Endodermal cell (in vitro differentiated cells): ENCODE data around the gene TCF12. TPM values are rescaled to one million over a fixed set of nuclear protein-coding genes. Genes with fewer than 3 reads are reported as not detected.

Experiments used
- DNase-seq: peaks from one replicate; pipeline ENCODE4 v3.0.0-alpha.2; 2017
- H3K27ac ChIP-seq: 2 replicates; pipeline ENCODE4 v1.5.1; 2013; ENCODE audit warnings: mild to moderate bottlenecking, low read depth, low read length, moderate library complexity
- H3K27me3 ChIP-seq: 2 replicates; pipeline ENCODE4 v1.6.1; 2013; ENCODE audit warnings: mild to moderate bottlenecking, low read length, moderate library complexity; ENCODE audit not compliant: insufficient read depth, control insufficient read depth, poor library complexity, severe bottlenecking
- H3K36me3 ChIP-seq: 2 replicates; pipeline ENCODE4 v1.7.0; 2013; ENCODE audit warnings: mild to moderate bottlenecking, low read length, moderate library complexity; ENCODE audit not compliant: control insufficient read depth, insufficient read depth
- H3K4me1 ChIP-seq: one replicate; pipeline ENCODE4 v1.7.0; 2013; ENCODE audit warnings: low read length; ENCODE audit not compliant: control insufficient read depth, insufficient read depth
- H3K4me3 ChIP-seq: 2 replicates; pipeline ENCODE4 v1.5.1; 2013; ENCODE audit warnings: mild to moderate bottlenecking, low read length, moderate library complexity
- H3K9ac ChIP-seq: 2 replicates; pipeline ENCODE4 v1.6.1; 2013; ENCODE audit warnings: mild to moderate bottlenecking, low read length, moderate library complexity; ENCODE audit not compliant: poor library complexity, severe bottlenecking; ENCODE audit errors: extremely low read depth
- H3K9me3 ChIP-seq: 2 replicates; pipeline ENCODE4 v1.6.1; 2013; ENCODE audit warnings: mild to moderate bottlenecking, low read length, moderate library complexity; ENCODE audit not compliant: control insufficient read depth
- H3K27ac Mint-ChIP-seq: 2 replicates; pipeline ENCODE4 v1.8.0; 2020; ENCODE audit warnings: mixed read lengths
- H3K27me3 Mint-ChIP-seq: 2 replicates; pipeline ENCODE4 v1.8.0; 2021; ENCODE audit warnings: mild to moderate bottlenecking, mixed read lengths; ENCODE audit not compliant: insufficient read depth
- H3K36me3 Mint-ChIP-seq: 2 replicates; pipeline ENCODE4 v1.8.0; 2020; ENCODE audit warnings: low read depth, mixed read lengths
- H3K4me1 Mint-ChIP-seq: 2 replicates; pipeline ENCODE4 v1.8.0; 2020; ENCODE audit warnings: mixed read lengths
- H3K4me3 Mint-ChIP-seq: 2 replicates; pipeline ENCODE4 v1.8.0; 2020; ENCODE audit warnings: mild to moderate bottlenecking, moderate library complexity, mixed read lengths
- H3K9me3 Mint-ChIP-seq: 2 replicates; pipeline ENCODE4 v1.8.0; 2020; ENCODE audit warnings: mild to moderate bottlenecking, mixed read lengths
- WGBS, 2 experiments: methylation state at CpG; one replicate each; pipeline versions ENCODE4 v1.1.5 to v1.1.7; 2013; ENCODE audit warnings: missing lambda C conversion rate in 2 of 2, mixed read lengths in 1 of 2; ENCODE audit not compliant: insufficient coverage in 1 of 2, insufficient read length in 1 of 2; 5-methylcytosine and 5-hydroxymethylcytosine counted together
- total RNA-seq, 2 donors: library from RNA; stranded (reverse); fragmentation: NEBNext Ultra II Directional in 1 of 2; extraction: Animal tissue kit (Norgen Biotek cat#: 25700) in 1 of 2; gene quantifications; 2 replicates in 1 of 2; 3 replicates in 1 of 2; pipeline ENCODE4 v1.2.1, GENCODE V29; 2021
- TF ChIP-seq, protein P1 (sequence below): fragments of 200-600 bp; sonication (generic); conservative IDR thresholded peaks from 2 replicates; pipeline ENCODE4 v1.5.0; 2021; ENCODE audit warnings: antibody characterized with exemption, mild to moderate bottlenecking

TCF12 gene
- total RNA-seq, 2 donors from 2014 or later, result 103 to 121 TPM

DNA sequence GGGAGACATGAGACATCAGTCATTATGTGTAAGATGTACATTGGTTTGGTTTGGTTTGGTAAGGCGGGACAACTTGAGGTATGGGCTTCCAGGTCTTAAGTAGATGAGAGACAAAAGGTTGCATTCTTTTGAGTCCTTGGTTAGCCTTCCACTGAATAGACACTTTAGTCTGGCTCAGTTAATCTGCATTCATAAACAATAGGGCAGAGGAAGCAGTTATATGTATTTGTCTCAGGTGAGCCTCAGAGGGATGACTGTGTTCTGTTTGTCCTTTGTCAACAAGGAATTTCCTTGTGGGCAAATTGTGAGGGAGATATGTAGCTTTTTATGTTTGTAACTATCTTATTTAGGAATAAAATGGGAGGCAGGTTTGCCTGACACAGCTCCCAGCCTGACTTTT lies 50.4 kb downstream of the TCF12 start:
- Mint-ChIP-seq H3K4me3 (no peak overlapping the region), H3K36me3 (no peaks in the 10 kb centered on the region), H3K27me3 (no peaks in the 10 kb centered on the region), H3K4me1 (peaks cover 41% of the 10 kb centered on the region), H3K9me3 (no peaks in the 10 kb centered on the region), H3K27ac (no peak overlapping the region)
- H3K36me3 ChIP-seq, result no peaks in the 10 kb centered on the region
- H3K4me3 ChIP-seq, result no peak overlapping the region
- no peak for DNase-seq
- H3K4me1 ChIP-seq, result peaks cover 12% of the 10 kb centered on the region
- H3K9me3 ChIP-seq, result no peaks in the 10 kb centered on the region
- 88 to 100% methylated on average over 1 of the region's 1 CpG for WGBS, 2 experiments
- H3K9ac ChIP-seq, result no peak overlapping the region
- TF ChIP-seq, protein P1, sequence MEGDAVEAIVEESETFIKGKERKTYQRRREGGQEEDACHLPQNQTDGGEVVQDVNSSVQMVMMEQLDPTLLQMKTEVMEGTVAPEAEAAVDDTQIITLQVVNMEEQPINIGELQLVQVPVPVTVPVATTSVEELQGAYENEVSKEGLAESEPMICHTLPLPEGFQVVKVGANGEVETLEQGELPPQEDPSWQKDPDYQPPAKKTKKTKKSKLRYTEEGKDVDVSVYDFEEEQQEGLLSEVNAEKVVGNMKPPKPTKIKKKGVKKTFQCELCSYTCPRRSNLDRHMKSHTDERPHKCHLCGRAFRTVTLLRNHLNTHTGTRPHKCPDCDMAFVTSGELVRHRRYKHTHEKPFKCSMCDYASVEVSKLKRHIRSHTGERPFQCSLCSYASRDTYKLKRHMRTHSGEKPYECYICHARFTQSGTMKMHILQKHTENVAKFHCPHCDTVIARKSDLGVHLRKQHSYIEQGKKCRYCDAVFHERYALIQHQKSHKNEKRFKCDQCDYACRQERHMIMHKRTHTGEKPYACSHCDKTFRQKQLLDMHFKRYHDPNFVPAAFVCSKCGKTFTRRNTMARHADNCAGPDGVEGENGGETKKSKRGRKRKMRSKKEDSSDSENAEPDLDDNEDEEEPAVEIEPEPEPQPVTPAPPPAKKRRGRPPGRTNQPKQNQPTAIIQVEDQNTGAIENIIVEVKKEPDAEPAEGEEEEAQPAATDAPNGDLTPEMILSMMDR, result no peak
- no peak overlapping the region for H3K27ac ChIP-seq
- no peaks in the 10 kb centered on the region for H3K27me3 ChIP-seq

DNA sequence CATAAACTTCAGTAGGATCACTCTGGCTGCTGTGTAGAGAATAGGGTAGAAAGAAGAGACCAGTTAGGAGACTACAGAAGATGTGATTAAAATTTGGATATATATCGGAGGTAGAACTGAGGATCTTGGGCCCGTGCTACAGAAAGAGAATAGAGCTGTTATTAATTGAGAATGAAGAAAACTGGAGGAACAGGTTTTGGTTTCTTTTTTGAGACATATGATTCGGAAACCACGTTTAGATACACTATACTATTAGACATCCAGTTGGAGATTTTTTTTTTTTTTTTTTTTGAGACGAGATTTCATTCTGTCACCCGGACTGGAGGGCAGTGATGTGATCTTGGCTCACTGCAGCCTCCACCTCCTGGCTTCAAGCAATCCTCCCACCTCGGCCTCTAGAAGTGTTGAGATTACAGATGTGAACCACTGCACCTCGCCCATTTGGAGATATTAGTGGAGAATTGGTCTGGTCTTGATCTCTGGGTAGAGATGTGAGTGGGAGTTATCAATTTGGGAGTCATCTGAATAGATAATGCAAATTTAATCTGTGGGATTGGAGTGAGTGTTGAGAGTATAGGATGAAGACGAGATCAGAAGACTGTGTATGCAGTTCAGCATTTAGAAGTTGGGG lies 50.9 kb downstream of the TCF12 start:
- Histone ChIP-seq H3K4me3 (no peak overlapping the region), H3K36me3 (no peaks in the 10 kb centered on the region), H3K27me3 (no peaks in the 10 kb centered on the region), H3K9ac (no peak overlapping the region), H3K27ac (no peak overlapping the region), H3K4me1 (peaks cover 13% of the 10 kb centered on the region), H3K9me3 (no peaks in the 10 kb centered on the region)
- no peak for DNase-seq
- H3K36me3 Mint-ChIP-seq, result no peaks in the 10 kb centered on the region
- no peaks in the 10 kb centered on the region for H3K9me3 Mint-ChIP-seq
- H3K27me3 Mint-ChIP-seq, result no peaks in the 10 kb centered on the region
- H3K27ac Mint-ChIP-seq, result no peak overlapping the region
- peaks cover 37% of the 10 kb centered on the region for H3K4me1 Mint-ChIP-seq
- H3K4me3 Mint-ChIP-seq, result no peak overlapping the region
- TF ChIP-seq, protein P1, result no peak
- WGBS, 2 experiments, result 91 to 96% methylated on average over 4 to 8 of the region's 9 CpGs

DNA sequence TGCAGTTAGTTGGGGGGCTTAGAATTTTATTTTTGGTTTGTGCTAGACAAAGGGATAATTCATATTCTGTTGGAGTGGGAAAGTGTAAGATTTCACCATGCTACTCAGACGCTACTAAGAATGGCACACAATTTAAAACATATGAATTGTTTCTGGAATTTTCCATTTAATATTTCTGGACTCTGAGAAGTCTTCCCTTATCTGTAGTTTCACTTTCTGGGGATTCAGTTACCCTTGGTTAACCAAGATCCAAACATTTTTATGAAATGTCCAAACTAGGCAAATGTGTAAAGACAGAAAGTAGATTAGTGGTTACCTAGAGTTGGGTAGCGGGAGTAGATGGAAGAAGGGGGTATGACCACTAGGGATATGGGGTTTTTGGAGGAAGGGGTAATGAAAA lies 53.1 kb downstream of the TCF12 start:
- no peaks in the 10 kb centered on the region for H3K9me3 ChIP-seq
- DNase-seq, result no peak
- Mint-ChIP-seq H3K27ac (peak overlapping the region; percentile 30), H3K27me3 (no peaks in the 10 kb centered on the region), H3K4me3 (no peak overlapping the region), H3K4me1 (peaks cover 33% of the 10 kb centered on the region), H3K9me3 (no peaks in the 10 kb centered on the region), H3K36me3 (no peaks in the 10 kb centered on the region)
- H3K4me1 ChIP-seq, result peaks cover 13% of the 10 kb centered on the region
- no peak overlapping the region for H3K4me3 ChIP-seq
- no peak overlapping the region for H3K27ac ChIP-seq
- H3K9ac ChIP-seq, result no peak overlapping the region
- WGBS, 2 experiments, result 86 to 95% methylated on average over 2 of the region's 2 CpGs
- H3K36me3 ChIP-seq, result no peaks in the 10 kb centered on the region
- TF ChIP-seq, protein P1, result no peak
- no peaks in the 10 kb centered on the region for H3K27me3 ChIP-seq
